PFSK-1 (cell line): ENCODE measurements around the gene RBM38.

Experiments used
- POLR2AphosphoS5 ChIP-seq: IDR thresholded peaks from 2 replicates; pipeline ENCODE4 v1.6.1; 2012; ENCODE audit warnings: low read depth, mild to moderate bottlenecking, control low read depth, low read length, moderate library complexity
- REST ChIP-seq, 2 experiments: IDR thresholded peaks; 2 replicates each; pipeline versions ENCODE4 v1.6.1 to v1.8.0; 2011 to 2012; ENCODE audit warnings: low read depth in 2 of 2, low read length in 2 of 2, control low read depth in 1 of 2, inconsistent platforms in 1 of 2, mild to moderate bottlenecking in 1 of 2, moderate library complexity in 1 of 2; ENCODE audit not compliant: insufficient read depth in 1 of 2
- SIN3A ChIP-seq: IDR thresholded peaks from 2 replicates; pipeline ENCODE4 v1.6.1; 2012; ENCODE audit warnings: mild to moderate bottlenecking, low read length, moderate library complexity, borderline replicate concordance; ENCODE audit not compliant: insufficient read depth

DNA sequence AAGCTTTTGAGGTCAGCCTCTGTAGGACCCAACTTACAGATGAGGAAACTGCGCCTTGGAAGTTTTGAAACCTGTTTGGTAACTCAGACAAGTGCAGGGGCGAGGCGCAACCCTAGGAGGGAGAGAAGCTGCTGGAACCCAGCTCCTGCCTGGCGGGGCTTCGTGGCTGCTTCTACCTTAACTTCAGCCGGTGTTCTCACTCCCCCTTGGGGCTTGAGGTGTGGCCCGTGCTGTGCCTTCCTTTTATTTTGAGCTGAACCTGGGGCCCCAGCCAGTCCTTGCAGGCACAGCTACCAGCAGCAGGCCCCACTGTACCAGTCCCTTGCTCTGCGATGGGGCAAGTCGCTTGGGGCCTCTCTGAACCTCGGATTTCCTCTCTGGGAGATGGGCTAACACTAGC is 12.0 kb downstream of the RBM38 start:
- no peak for TF ChIP-seq REST (IDR thresholded peaks at IDR 0.05; ENCODE audit: insufficient read depth in 1 of 2, low read depth in 2 of 2, low read length in 2 of 2)
- no peak for TF ChIP-seq POLR2AphosphoS5
- TF ChIP-seq SIN3A = no peak
